Measurements from ENCODE around the gene PLA2G2F. TPM values are rescaled to one million over a fixed set of nuclear protein-coding genes. Genes with fewer than 3 reads are reported as not detected.

Gene PLA2G2F
- total and polyA plus RNA-seq, 2 donors (not counting 3 experiments of a cell fraction or from before 2014, with no cell fraction given), result not detected

DNA sequence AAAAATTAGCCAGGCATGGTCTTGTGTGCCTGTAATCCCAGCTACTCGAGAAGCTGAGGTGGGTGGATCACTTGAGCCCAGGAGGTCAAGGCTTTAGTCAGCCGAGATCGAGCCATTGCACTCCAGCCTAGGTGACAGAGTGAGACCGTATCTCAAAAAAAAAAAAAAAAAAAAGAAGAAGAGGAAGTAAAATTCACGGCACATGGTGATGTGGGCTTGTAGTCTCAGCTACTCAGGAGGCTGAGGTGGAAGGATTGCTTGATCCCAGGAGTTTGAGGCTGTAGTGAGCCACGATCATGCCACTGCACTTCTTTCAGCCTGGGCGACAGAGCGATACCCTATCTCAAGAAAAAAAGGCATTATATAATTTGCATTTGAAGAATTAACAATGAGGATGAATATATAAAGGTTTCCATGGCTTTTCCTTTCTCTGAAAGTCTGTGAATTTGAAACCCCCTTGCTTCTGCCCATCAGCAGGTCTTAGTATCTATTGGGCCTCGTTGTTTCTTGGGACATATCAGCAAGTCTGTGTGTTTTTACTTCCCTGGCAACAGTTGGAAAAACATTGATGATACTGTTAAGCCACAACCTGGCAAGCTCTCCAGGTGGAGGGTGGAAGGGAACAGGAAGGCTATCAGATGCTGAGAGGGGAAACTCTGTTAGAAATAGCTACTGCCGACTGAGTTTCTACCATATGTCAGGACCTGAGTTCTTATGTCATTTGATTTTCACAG lies 15.2 kb upstream of the PLA2G2F start:
- FAIRE-seq (no peak), DNase-seq (ENCODE audit: low read depth, low spot score) (no peak)
- TF ChIP-seq JUN (IDR thresholded peaks at IDR 0.05; ENCODE audit: borderline replicate concordance, insufficient read depth, insufficient read length, low read depth) (no peak), POLR2AphosphoS5 (IDR thresholded peaks at IDR 0.05; ENCODE audit: insufficient read depth, low read depth, low read length) (no peak), MYC (IDR thresholded peaks at IDR 0.05; ENCODE audit: low read depth, low read length) (no peak), GATA2 (IDR thresholded peaks at IDR 0.05; ENCODE audit: insufficient read depth, insufficient read length, low read depth, low read length) (no peak), POLR2A (IDR thresholded peaks at IDR 0.05; ENCODE audit: low read depth, low read length) (no peak), EZH2 (IDR thresholded peaks at IDR 0.05; ENCODE audit: borderline replicate concordance, low read depth, low read length, severe bottlenecking) (no peak), FOS (IDR thresholded peaks at IDR 0.05; ENCODE audit: borderline replicate concordance, insufficient read depth, low read length) (no peak)
- TF ChIP-seq, protein P1, sequence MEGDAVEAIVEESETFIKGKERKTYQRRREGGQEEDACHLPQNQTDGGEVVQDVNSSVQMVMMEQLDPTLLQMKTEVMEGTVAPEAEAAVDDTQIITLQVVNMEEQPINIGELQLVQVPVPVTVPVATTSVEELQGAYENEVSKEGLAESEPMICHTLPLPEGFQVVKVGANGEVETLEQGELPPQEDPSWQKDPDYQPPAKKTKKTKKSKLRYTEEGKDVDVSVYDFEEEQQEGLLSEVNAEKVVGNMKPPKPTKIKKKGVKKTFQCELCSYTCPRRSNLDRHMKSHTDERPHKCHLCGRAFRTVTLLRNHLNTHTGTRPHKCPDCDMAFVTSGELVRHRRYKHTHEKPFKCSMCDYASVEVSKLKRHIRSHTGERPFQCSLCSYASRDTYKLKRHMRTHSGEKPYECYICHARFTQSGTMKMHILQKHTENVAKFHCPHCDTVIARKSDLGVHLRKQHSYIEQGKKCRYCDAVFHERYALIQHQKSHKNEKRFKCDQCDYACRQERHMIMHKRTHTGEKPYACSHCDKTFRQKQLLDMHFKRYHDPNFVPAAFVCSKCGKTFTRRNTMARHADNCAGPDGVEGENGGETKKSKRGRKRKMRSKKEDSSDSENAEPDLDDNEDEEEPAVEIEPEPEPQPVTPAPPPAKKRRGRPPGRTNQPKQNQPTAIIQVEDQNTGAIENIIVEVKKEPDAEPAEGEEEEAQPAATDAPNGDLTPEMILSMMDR (IDR thresholded peaks at IDR 0.05; ENCODE audit: extremely low read depth in 1 of 2, insufficient read depth in 1 of 2, low read depth in 1 of 2, low read length in 2 of 2), result no peak
- TF ChIP-seq, protein P2, sequence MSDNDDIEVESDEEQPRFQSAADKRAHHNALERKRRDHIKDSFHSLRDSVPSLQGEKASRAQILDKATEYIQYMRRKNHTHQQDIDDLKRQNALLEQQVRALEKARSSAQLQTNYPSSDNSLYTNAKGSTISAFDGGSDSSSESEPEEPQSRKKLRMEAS (IDR thresholded peaks at IDR 0.05; ENCODE audit: insufficient read depth, insufficient read length), result no peak
- no peak overlapping the region for H3K4me2 ChIP-seq (ENCODE audit: insufficient read depth, low read length)
- CTCF ChIA-PET, result interaction anchor here (1.2 to 1.3 kb wide), 2 partner anchors 13 to 39 kb away, joined by 3 to 7 read pairs; no protein-coding TSS in a partner anchor
- H3K27me3 ChIP-seq (ENCODE audit: control insufficient read depth in 2 of 2, insufficient read depth in 2 of 2, low read length in 2 of 2), result peaks cover 1 to 3% of the 10 kb centered on the region in 2 experiments
- no peaks in the 10 kb centered on the region for H3K79me2 ChIP-seq (ENCODE audit: control insufficient read depth, insufficient read depth, low read length)
- no peaks in the 10 kb centered on the region for H3K9me3 ChIP-seq (replicated peaks; ENCODE audit: control insufficient read depth, insufficient read depth, low read length)
- POLR2A ChIA-PET, result no interaction called here
- H3K36me3 ChIP-seq (ENCODE audit: control insufficient read depth in 2 of 2, extremely low read depth in 1 of 2, insufficient read depth in 2 of 2, low read length in 2 of 2), result no peaks in the 10 kb centered on the region
- no peaks in the 10 kb centered on the region for H4K20me1 ChIP-seq (replicated peaks; ENCODE audit: control insufficient read depth, extremely low read depth, insufficient read depth, low read length)
- H3K9me1 ChIP-seq (replicated peaks; ENCODE audit: control insufficient read depth, extremely low read depth, insufficient read depth, low read length), result no peaks in the 10 kb centered on the region
- intact Hi-C loops (cut with micrococcal nuclease), result no loop called here
- no peak overlapping the region for H3K27ac ChIP-seq (ENCODE audit: insufficient read depth, low read depth, low read length)
- H3K4me1 ChIP-seq (ENCODE audit: control insufficient read depth, extremely low read depth, insufficient read depth, low read length), result no peaks in the 10 kb centered on the region
- no peak overlapping the region for H2AFZ ChIP-seq (ENCODE audit: low read depth, low read length)
- H3K9ac ChIP-seq (replicated peaks; ENCODE audit: extremely low read depth, insufficient read depth, low read length), result no peak overlapping the region
- dilution Hi-C loops (cut with MboI; ENCODE audit: extremely low pct_ligation_motif_present, low sequenced_read_pairs), result no loop called here
- BruUV-seq (replicated peaks), result no TSS peak
- no peak overlapping the region for H3K4me3 ChIP-seq (replicated peaks in 1 of 3; ENCODE audit: insufficient read depth in 1 of 3, low read depth in 1 of 3, low read length in 3 of 3)

Data from endothelial cell of umbilical vein (primary cell).